ENCODE data around the gene STYXL1. TPM values are rescaled to one million over a fixed set of nuclear protein-coding genes. Genes with fewer than 3 reads are reported as not detected.
A peak's percentile ranks its signal among the peaks of the same experiment; 100 is the strongest.

Gene STYXL1
- total and polyA plus RNA-seq, 2 donors (not counting 1 experiment from before 2014, with no cell fraction given), result 49.0 to 49.8 TPM

GRCh38 chr7:75965617-75966016, 82.2 kb downstream of the STYXL1 start:
- H3K36me3 ChIP-seq (ENCODE audit: control insufficient read depth, insufficient read depth, low read length), result peaks cover 7% of the 10 kb centered on the region
- no peak for TF ChIP-seq EZH2 (IDR thresholded peaks at IDR 0.05; ENCODE audit: low read length, missing control alignments)
- no peak for TF ChIP-seq CTCF (conservative IDR thresholded peaks at IDR 0.05 in 1 of 2, IDR thresholded peaks at IDR 0.05 in 1 of 2; ENCODE audit: low read depth in 1 of 2, low read length in 2 of 2)
- no peak for DNase-seq (ENCODE audit: low read depth in 2 of 2)
- no peak overlapping the region for H3K9ac ChIP-seq (ENCODE audit: insufficient read depth, low read length)
- H3K27me3 ChIP-seq (ENCODE audit: control insufficient read depth, insufficient read depth, low read length), result no peaks in the 10 kb centered on the region
- H3K4me3 ChIP-seq (replicated peaks in 1 of 4; ENCODE audit: control extremely low read depth in 1 of 4, insufficient read depth in 1 of 4, low read depth in 3 of 4, low read length in 4 of 4), result no peak overlapping the region
- H3K4me2 ChIP-seq (ENCODE audit: extremely low read depth, insufficient read depth, low read length), result no peak overlapping the region
- H2AFZ ChIP-seq (ENCODE audit: low read length), result no peak overlapping the region
- H3K79me2 ChIP-seq (ENCODE audit: control insufficient read depth, insufficient read depth, low read length), result no peaks in the 10 kb centered on the region
- peaks cover 48% of the 10 kb centered on the region for H3K4me1 ChIP-seq (ENCODE audit: control insufficient read depth, extremely low read depth, insufficient read depth, low read length)
- H3K27ac ChIP-seq (ENCODE audit: insufficient read depth, low read length), result no peak overlapping the region
- H3K9me3 ChIP-seq (ENCODE audit: control insufficient read depth, insufficient read depth, low read depth, low read length), result no peaks in the 10 kb centered on the region
- no peaks in the 10 kb centered on the region for H4K20me1 ChIP-seq (ENCODE audit: control insufficient read depth, extremely low read depth, insufficient read depth, low read length)

- peak overlapping the region; percentile 82 for H3K27ac ChIP-seq (ENCODE audit: insufficient read depth, low read length)
- peaks cover 33% of the 10 kb centered on the region for H3K4me1 ChIP-seq (ENCODE audit: control insufficient read depth, extremely low read depth, insufficient read depth, low read length)
- H3K4me2 ChIP-seq (ENCODE audit: extremely low read depth, insufficient read depth, low read length), result peak overlapping the region; percentile 46
- H3K36me3 ChIP-seq (ENCODE audit: control insufficient read depth, insufficient read depth, low read length), result peaks cover 7% of the 10 kb centered on the region
- H3K4me3 ChIP-seq (replicated peaks in 1 of 4; ENCODE audit: control extremely low read depth in 1 of 4, insufficient read depth in 1 of 4, low read depth in 3 of 4, low read length in 4 of 4), result no peak overlapping the region
- no peaks in the 10 kb centered on the region for H3K79me2 ChIP-seq (ENCODE audit: control insufficient read depth, insufficient read depth, low read length)
- TF ChIP-seq CTCF (conservative IDR thresholded peaks at IDR 0.05 in 1 of 2, IDR thresholded peaks at IDR 0.05 in 1 of 2; ENCODE audit: low read depth in 1 of 2, low read length in 2 of 2), result no peak
- no peak for DNase-seq (ENCODE audit: low read depth in 2 of 2)
- H4K20me1 ChIP-seq (ENCODE audit: control insufficient read depth, extremely low read depth, insufficient read depth, low read length), result no peaks in the 10 kb centered on the region
- H2AFZ ChIP-seq (ENCODE audit: low read length), result no peak overlapping the region
- no peaks in the 10 kb centered on the region for H3K9me3 ChIP-seq (ENCODE audit: control insufficient read depth, insufficient read depth, low read depth, low read length)
- peak overlapping the region; percentile 52 for H3K9ac ChIP-seq (ENCODE audit: insufficient read depth, low read length)
- no peaks in the 10 kb centered on the region for H3K27me3 ChIP-seq (ENCODE audit: control insufficient read depth, insufficient read depth, low read length)
These were observed 84.3 kb downstream of the STYXL1 start for GRCh38 chr7:75963381-75963995.

GRCh38 chr7:75962607-75963380, 85.0 kb downstream of the STYXL1 start:
- peak overlapping the region; percentile 46 for H3K4me2 ChIP-seq (ENCODE audit: extremely low read depth, insufficient read depth, low read length)
- peak overlapping the region; percentile 52 for H3K9ac ChIP-seq (ENCODE audit: insufficient read depth, low read length)

More at GRCh38 chr7:75962607-75963380, 85.0 kb downstream of the STYXL1 start:
- Histone ChIP-seq H2AFZ (ENCODE audit: low read length) (no peak overlapping the region), H4K20me1 (ENCODE audit: control insufficient read depth, extremely low read depth, insufficient read depth, low read length) (no peaks in the 10 kb centered on the region), H3K79me2 (ENCODE audit: control insufficient read depth, insufficient read depth, low read length) (no peaks in the 10 kb centered on the region), H3K4me3 (replicated peaks in 1 of 4; ENCODE audit: control extremely low read depth in 1 of 4, insufficient read depth in 1 of 4, low read depth in 3 of 4, low read length in 4 of 4) (no peak overlapping the region), H3K27ac (ENCODE audit: insufficient read depth, low read length) (peak overlapping the region; percentile 82), H3K4me1 (ENCODE audit: control insufficient read depth, extremely low read depth, insufficient read depth, low read length) (peaks cover 29% of the 10 kb centered on the region), H3K9me3 (ENCODE audit: control insufficient read depth, insufficient read depth, low read depth, low read length) (no peaks in the 10 kb centered on the region), H3K27me3 (ENCODE audit: control insufficient read depth, insufficient read depth, low read length) (no peaks in the 10 kb centered on the region), H3K36me3 (ENCODE audit: control insufficient read depth, insufficient read depth, low read length) (peaks cover 2% of the 10 kb centered on the region)
- peak; percentile 78 to 92 for DNase-seq (ENCODE audit: low read depth in 2 of 2)
- TF ChIP-seq EZH2 (IDR thresholded peaks at IDR 0.05; ENCODE audit: low read length, missing control alignments) (no peak), CTCF (conservative IDR thresholded peaks at IDR 0.05 in 1 of 2, IDR thresholded peaks at IDR 0.05 in 1 of 2; ENCODE audit: low read depth in 1 of 2, low read length in 2 of 2) (no peak)

Measured in fibroblast of lung (primary cell).